HG02870 (cell line): ENCODE measurements around the gene PARP6.

Experiments used
- ATAC-seq: cut with Tn5 transposase; IDR thresholded peaks from one replicate; pipeline ENCODE4 v1.9.1; 2021; ENCODE audit warnings: mild to moderate bottlenecking, moderate library complexity; ENCODE audit not compliant: unreplicated experiment

PARP6 gene

DNA sequence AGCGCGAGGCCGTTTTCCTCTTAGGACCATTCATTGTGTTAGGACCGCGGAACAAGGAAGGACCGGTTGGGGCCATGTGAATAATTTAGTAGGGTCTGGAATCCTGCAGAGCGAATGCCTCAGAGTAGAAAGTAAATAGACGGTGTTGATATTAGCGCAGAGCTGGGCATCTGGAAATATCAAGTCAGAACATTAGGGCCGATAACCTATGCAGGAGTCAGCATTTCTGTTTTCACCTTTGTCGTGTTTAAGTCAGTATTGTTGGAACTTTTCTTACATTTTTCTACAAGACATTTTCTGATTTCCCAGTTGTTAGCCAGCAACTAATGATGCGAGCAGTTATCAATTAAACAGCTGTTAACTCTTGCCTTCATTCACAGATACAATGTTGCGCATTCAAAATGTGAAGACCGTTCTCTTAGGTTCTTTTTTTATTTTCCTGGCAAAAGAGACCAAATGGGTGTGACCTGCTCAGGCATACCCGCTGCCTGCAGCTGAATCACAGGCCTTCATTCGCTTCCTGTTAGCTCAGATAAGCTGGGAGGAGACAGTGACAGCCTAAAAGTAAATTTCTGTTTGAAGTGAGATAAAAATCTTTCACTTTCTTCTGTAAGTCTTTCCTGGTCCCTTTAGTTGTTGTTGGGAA is 40.4 kb downstream of the PARP6 start:
- no peak for ATAC-seq

DNA sequence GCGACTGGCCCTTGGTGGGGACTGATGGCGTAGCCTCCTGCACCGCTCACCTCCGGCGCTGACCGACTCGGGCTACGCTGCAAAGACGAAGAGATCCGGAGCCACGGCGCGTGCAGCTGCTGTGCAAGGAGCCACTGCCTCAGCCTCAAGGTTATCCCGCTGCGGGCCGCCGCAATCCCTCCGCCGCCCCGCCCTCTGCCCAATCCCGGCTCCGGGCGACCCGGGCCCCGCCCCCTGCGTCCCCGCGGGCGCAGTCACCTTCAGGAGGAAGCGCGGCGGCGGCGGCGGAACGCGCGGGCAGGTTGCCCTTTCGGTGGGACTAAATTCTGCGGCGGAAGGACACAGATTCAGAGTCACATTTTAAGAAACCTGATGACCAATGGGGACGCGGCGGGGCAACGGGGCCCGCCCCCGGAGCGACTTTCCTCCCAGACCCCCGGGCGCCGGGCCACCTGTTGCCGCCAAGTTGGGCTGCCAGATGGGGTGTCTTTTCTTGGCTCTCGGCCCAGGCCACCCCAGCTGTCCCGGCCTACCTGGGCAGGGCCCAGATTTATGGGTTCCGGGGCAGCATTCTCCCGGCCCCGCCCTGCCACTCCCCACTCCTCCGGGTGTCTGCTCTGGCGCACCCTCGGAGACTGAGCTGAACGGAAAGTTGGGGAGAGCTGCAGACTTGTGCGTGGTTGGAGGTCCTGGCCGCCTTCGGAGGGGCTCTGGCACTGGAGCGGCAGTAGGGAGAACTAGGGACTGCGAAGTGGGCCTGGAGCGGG is 41.1 kb downstream of the PARP6 start, which contains the start of gene PKM:
Gene PKM, minus strand, starts transcription at position 125 of the 767 bp plus-strand sequence. CDS start 12,093 bp downstream, outside the sequence.
- peak; percentile 32 for ATAC-seq

DNA sequence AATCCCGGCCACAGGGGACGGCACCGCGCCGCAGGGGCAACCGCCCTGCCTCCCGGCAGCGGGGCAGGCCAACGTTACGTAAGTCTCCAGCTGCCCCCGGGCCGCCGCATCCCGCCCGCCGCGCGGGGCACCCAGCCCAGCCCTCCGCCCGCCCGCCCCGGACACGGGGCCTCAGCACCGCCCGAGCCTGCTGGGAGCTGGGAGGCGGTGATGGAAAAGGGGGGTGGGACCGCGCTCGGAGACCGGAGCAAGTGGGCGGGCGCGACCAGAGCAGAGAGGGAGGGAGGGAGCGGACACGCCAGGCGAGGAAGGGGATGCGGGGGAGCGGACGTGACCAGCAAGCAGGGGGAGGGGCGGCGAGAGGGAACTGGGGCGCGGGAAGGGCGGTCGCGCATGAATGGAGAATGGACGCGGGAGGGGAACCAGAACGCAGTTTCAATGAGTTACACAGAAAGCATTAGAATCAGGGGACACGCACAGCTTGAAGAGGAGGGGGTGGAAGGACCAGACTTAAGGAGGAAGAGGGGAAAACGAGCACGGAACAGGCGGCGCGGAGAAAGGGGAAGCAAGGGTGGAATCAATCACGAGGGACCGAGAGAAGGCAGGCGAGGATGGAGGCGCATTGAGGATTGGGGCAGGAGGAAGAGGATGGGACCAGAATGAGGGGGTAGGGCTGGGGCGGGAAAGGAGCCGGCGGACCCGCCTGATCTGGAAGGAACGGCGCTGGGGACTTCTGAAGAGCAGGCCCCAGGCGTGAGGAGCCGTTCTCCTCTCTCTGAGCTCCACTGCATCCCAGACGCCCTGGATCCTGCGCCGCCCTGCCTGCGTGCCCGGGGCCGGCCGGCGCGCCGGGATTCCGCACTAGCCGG is 41.9 kb downstream of the PARP6 start:
- no peak for ATAC-seq

DNA sequence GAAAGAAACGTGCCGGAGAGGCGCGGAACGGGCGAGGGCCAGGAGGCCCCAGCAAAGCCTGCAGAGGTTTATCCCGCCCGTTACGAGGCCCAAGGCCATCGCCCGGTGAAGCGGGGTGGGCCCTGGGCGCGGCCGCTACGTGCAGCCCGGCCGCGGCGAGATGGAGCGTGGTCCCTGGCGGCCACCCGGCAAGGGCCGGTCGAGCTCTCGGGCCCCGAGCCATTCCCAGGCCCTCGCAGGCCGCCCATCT is 42.5 kb downstream of the PARP6 start:
- no peak for ATAC-seq

DNA sequence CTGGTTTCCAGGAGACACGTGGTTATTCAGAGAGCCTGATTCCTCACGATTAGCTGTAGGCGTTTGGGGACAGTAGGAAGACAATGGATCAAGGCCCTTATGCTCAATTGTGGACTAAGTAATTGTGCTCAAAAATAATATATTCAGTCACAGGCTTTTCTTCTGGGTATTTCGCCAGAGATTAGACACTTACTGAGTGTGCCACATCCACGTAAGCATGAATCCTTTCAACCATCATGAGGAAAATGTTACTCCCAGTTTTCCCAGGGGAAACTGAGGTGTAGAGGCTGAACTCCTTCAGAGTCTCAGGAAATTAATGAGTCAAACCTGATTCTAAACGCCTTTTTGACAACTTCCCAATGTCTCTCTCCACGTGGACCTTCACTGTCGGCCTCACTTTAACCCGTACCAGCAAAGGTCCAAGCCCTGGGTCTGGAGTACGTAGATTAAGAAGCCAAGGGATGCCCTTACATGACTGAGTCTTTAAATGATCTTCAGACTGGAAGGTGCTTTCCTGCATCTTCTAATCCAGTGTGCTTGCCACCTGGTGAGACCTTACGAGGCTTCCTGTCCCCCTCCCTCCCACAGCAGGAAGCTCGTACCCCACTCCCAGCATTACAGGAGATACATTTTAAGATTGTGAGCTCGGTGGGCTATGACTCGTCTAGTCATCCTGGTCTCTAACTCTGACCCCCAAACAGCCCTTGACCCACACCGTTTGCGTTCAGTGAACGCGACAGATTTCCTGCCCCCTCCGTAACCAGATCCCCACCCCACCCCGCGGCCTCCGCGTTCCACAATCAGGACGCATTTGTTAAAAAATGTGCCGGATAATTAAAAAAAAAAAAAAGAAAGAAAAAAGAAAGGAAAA is 43.0 kb downstream of the PARP6 start:
- ATAC-seq = no peak

DNA sequence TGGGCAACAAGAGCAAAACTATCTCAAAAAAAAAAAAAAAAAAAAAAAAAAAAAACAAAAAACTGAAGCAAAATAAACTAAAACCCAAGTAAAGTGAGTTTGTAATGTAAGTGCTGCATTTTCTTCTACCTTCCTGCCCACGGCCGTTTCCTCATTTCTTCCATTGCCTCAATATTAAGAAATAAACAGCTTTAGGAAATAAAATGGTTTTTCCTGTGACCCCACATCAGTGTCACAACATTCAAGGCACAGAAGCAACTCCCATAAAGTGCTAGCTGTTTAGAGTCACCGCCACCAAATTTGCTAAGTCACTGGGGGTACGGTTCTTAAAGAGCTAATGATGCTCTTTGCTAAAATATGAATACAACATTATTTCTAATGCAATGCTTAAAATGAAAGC is 44.6 kb downstream of the PARP6 start:
- no peak for ATAC-seq

DNA sequence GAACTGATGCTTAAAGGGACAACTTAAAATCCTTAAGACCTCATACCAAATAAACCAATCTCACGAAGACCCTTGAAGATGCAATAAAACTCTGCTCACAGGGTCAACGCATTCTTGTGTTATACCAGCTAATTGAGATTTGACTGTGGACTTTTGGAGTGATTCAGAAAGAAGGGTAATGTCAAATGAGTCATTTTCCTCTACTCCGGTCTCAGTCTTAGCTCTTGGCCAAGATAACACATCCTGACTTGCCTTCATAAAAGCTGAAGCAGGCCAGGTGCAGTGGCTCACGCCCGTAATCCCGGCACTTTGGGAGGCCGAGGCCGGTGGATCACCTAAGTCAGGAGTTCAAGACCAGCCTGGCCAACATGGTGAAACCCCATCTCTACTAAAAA is 45.2 kb downstream of the PARP6 start:
- no peak for ATAC-seq

DNA sequence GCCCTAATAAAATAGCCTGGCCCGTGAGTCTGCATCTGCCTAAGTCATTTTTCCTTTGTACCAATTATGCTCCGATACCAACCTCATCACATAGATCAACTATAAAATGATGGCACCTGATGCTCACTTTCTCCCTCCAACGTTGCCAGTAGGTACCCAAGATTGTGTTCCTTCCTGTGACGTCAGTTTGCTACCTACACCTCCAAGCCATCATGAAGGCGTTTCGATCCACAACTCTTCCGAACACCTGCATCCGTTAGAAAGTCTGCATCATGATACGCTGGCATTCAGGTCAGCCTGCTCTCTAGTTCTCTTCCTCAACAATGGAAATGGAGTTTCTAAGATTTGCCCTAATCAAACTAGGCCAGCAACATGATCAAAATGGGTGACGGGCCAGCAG is 49.1 kb downstream of the PARP6 start:
- no peak for ATAC-seq

DNA sequence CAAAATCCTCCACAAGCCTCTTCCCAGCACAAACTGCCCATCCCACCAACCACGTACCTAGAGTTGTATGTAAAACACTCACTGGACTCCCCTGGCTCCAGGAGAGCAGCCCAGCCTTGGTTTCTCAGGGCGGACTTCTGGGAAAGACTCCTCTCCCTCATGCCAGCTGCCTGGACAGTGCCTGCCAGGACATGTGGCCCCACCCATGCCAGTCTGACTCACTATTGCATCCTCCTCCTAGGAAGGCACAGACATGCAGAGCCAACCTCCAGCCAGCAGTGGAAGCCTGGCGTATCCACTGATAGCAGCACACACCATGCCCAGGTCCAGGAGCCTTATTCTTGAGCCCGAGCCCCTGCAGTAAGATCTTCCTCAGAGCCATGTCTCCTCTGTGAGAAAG is 50.0 kb downstream of the PARP6 start:
- no peak for ATAC-seq

DNA sequence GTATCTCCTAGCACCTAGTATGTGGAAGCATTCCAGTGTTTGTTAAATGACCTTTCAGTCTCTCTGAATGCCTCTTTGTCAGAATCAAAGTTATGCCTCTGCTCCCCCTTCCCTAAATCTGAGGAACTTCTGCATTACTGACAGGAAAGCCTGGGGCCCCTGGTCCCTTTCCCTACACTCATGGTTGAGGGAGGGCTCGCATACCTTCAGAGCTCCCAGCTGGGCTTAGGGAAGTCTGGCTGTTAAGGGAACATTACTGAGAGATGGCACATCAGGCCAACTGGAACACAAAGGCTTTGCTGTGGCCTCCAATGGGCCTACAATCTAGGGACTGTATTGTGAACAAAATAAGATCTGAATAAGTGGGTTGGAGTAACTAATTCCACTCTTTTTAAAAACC is 51.7 kb downstream of the PARP6 start:
- ATAC-seq = no peak

DNA sequence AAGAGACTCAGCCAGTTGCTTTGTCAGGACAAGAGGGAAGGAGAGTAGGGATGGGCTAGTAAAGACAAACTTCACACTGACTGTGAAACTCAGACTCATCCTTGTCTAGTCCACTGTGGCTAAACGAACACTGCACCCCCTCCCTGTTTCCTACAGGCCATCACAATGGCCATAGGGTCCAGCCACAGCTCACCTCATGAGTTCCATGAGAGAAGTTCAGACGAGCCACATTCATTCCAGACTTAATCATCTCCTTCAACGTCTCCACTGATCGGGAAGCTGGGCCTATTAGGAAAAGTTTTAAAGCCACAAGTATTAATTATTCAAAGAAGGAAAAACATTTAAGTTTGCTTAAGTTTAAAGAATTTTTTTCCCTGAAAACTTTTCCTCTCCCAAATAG is 55.1 kb downstream of the PARP6 start:
- no peak for ATAC-seq

DNA sequence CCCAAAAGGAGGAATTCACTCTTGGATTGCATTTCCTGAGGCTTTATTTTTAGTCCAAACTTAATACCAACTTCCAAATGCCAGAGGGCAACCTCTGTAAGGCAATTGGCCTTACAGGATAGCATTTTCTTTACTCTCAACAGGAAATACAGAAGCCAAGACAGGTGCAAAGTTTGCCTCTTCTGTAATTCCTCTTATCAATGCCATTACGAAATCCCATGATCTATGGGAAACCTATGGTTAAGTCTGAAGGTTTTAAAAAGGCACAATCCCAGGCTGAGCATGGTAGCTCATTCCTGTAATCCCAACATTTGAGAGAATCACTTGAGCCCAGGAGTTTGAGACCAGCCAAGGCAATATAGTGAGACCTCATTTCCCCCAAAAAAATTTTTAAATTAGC is 56.3 kb downstream of the PARP6 start:
- no peak for ATAC-seq

DNA sequence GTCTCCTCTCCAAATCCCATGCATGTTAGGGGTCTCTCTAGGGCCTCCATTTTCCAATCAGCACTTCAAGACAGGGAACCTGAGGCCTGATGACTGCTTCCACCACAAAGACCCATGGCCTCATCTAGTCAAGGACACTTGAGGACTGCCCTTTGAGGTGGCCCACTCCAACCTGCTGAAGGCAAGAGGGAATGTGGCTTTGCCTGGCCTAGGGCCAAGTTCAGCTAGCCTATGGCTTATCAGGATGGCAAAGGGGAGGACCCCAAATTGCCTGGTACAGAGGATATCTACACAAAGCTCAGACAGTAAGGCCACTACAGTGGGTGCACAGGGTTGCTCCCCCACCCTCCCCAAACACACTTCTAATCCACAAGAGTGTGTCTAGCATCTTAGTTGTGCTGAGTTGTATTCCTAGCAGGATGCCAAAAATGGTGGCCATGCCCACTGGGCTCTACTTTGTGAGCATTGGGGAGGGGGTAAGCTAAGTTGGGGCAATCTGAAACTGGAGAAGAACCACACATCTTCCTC is 64.7 kb downstream of the PARP6 start:
- no peak for ATAC-seq

DNA sequence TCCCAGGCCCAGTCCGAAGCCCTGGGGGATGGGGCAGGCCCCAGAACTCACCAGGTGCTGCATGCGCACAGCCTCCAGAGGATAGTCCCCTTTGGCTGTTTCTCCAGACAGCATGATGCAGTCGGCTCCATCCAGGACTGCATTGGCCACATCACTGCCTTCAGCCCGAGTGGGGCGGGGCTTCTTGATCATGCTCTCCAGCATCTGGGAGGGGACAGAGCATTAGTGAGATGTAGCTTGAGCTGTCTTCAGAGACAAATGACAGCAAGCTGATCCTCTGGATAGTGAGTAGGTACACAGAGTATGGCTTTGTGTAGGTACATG is 65.7 kb downstream of the PARP6 start:
- ATAC-seq = no peak

DNA sequence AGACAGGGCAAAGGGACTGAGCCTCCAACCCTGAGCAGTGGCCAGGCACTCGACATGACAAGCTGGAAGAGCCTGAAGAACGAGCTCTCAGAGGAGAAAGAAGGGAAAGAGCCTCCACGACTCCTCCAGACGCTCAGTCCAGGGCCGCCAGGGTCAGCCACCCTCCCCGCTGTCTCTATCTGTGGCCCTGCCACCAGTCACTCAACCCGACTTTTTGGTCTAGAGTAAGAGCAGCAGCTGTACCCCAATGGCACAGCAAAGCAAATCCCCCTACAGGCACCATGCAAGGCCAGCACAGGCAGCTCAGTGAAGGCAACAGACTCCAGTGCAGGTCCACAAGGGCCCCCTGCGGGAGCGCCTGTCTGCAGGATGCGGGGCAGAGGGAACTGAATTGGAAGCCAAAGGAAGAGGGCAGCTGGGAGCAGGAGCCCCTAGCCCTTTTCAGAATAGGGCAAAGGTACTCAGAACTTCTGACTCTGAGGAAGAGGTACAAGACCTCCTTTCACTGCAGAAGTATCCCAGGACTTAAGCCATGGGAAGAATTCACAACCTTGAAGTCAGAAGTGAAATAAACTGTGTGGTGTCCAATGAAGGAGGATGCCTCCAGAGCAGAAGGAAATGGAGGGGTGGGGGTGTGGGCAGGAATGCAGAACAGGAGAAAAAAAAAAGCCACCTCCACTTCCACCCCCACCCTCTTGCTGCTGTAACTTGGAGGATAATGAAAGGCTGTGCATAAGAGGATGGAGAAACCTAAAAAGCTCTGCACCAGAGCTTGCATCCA is 66.3 kb downstream of the PARP6 start:
- no peak for ATAC-seq

DNA sequence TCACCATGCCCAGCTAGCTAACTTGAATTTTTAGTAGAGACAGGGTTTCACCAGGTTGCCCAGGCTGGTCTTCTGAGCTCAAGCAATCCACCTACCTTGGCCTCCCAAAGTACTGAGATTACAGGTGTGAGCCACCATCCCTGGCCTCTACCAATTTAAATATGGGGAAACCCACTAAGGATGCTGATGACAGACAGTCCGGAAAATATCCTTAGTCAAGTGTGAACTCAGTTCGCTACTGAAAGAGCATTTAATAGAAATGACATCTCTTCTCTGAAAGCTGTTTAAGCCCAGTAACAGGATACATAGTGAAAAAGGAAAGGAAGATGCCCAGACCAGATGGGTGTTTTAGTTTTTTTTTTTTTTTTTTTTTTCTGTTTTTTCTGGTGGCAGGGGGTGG is 67.1 kb downstream of the PARP6 start:
- ATAC-seq = no peak

DNA sequence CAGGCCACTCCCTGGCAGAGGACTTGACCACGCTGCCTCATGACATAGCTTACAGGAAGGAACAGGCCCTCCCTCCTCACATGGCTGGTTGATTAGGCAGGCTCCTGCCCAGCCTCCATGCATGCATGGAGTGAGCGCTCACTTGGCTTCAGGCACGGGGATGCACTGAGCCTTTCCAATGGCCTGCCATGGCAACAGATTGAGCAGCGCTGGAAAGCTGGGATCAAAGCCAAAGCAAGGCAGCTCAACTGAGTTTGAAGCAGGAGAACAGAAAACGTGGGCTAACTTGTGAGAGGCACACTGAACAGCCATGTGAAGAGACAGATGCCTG is 68.9 kb downstream of the PARP6 start:
- no peak for ATAC-seq

DNA sequence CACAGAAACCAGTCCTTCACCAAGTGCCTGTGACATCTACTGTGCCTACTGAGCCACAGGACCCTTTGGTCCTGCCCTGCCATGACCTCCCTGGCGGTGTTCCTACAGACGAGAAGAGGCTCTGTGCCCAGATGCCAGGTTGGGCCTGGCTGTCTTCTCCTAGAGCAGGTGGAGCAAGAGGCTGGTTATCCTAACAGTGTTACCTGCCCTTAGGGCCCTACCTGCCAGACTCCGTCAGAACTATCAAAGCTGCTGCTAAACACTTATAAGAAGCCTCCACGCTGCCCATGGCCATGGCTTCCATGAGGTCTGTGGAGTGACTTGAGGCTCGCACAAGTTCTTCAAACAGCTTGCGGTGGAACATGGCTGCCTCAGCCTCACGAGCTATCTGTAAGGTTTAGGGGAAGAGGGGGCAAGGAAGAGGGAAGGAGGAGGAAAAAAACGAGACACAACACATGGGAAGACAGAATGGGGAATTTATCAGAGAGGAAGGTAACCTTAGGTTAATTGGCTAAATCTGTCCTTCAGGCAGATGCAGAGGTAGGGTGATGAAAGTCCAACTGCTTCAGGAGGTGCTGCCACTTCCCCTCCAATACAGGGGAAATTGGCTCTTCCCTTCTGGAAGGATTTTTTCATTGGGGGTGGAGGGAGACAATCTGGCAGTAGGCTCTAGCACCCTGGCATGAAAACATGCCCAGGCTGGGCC is 69.4 kb downstream of the PARP6 start:
- ATAC-seq = no peak

DNA sequence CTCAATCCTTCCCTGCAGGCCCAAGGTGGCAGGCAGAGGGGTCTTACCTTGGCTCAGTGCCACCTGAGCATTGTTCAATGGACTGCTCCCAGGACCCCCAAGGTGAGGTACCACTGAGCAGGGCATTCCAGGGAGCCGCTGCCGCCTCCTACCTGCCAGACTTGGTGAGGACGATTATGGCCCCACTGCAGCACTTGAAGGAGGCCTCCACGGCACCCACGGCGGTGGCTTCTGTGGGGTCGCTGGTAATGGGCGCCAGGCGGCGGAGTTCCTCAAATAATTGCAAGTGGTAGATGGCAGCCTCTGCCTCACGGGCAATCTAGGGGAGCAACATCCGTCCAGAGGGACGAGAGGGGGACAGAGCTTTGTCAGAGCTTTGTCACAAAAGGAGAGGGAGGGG is 70.1 kb downstream of the PARP6 start:
- ATAC-seq = no peak
